GM12878 (cell line): Measurements from ENCODE around the gene PPP2R1A. TPM values are rescaled to one million over a fixed set of nuclear protein-coding genes. Genes with fewer than 3 reads are reported as not detected.

Source experiments
- ATAC-seq: fragments of 200-7000 bp; cut with Tn5 transposase; 3 replicates; pipeline ENCODE4 v1.9.1; 2020; ENCODE audit warnings: mild to moderate bottlenecking, moderate library complexity
- BruUV-seq: library from RNA; stranded (reverse); fragments of 400-500 nt; replicated peaks from 2 replicates; lab custom pipeline; 2021; lab: Mats Ljungman, UMichigan
- CTCF ChIA-PET: fragments of 300-600 bp; sonication (Branson Sonifier 250); formaldehyde crosslinking; extraction: SDS; loops from one replicate; lab custom pipeline; 2021; ENCODE audit warnings: inconsistent platforms; lab: Yijun Ruan, JAX
- POLR2A ChIA-PET: fragments of 350-600 bp; formaldehyde crosslinking; extraction: SDS; loops from one replicate; lab custom pipeline; 2021; ENCODE audit warnings: inconsistent platforms; lab: Charles Lee
- RAD21 ChIA-PET: fragments of 300-600 bp; sonication (Branson Sonifier 250); formaldehyde crosslinking; loops from one replicate; lab custom pipeline; 2023; ENCODE audit warnings: antibody characterized with exemption; ENCODE audit not compliant: unreplicated experiment; lab: Charles Lee
- SMC1A ChIA-PET: fragments of 300-600 bp; sonication (Branson Sonifier 250); formaldehyde crosslinking; loops from one replicate; lab custom pipeline; 2023; ENCODE audit not compliant: unreplicated experiment, uncharacterized antibody; lab: Charles Lee
- DNase-seq: peaks from one replicate; pipeline ENCODE4 v3.0.0-alpha.2; 2011; ENCODE audit warnings: low read depth, low spot score
- FAIRE-seq: peaks from 3 replicates; lab custom pipeline; 2011; peaks lifted over from hg19 to GRCh38; lab: Jason Lieb, UNC
- H2AFZ ChIP-seq: 2 replicates; pipeline ENCODE4 v1.6.0; 2011; ENCODE audit warnings: low read depth, low read length, control low read depth; ENCODE audit not compliant: control insufficient read depth
- H3K27ac ChIP-seq: 2 replicates; pipeline ENCODE4 v1.5.1; 2011; ENCODE audit warnings: control low read depth; ENCODE audit not compliant: control insufficient read depth, insufficient read depth
- H3K27me3 ChIP-seq, 2 experiments: replicated peaks in 1 of 2; 2 replicates each; pipeline versions ENCODE4 v1.6.0 to v1.6.1; 2011; ENCODE audit warnings: low read length in 1 of 2; ENCODE audit not compliant: control insufficient read depth in 2 of 2, insufficient read depth in 2 of 2
- H3K36me3 ChIP-seq, 2 experiments: 2 replicates each; pipeline ENCODE4 v1.5.1; 2011; ENCODE audit warnings: low read length in 1 of 2; ENCODE audit not compliant: control insufficient read depth in 2 of 2, insufficient read depth in 2 of 2
- H3K4me1 ChIP-seq: 2 replicates; pipeline ENCODE4 v1.6.1; 2011; ENCODE audit warnings: mild to moderate bottlenecking, low read length, moderate library complexity, mixed read lengths; ENCODE audit not compliant: control insufficient read depth, insufficient read depth
- H3K4me2 ChIP-seq: 2 replicates; pipeline ENCODE4 v1.6.0; 2011; ENCODE audit warnings: control low read depth; ENCODE audit not compliant: control insufficient read depth, insufficient read depth
- H3K4me3 ChIP-seq: fragments of 200-600 bp; sonication (generic); 2 replicates; pipeline ENCODE4 v1.5.1; 2016
- H3K79me2 ChIP-seq: 2 replicates; pipeline ENCODE4 v1.6.0; 2011; ENCODE audit warnings: low read length; ENCODE audit not compliant: control insufficient read depth, insufficient read depth
- H3K9ac ChIP-seq: 2 replicates; pipeline ENCODE4 v1.8.0; 2011; ENCODE audit warnings: low read length, control low read depth, mixed read lengths; ENCODE audit not compliant: control insufficient read depth, insufficient read depth
- H3K9me3 ChIP-seq: replicated peaks from 3 replicates; pipeline ENCODE4 v1.5.1; 2011; ENCODE audit warnings: mild to moderate bottlenecking, low read length; ENCODE audit not compliant: control insufficient read depth, insufficient read depth
- H4K20me1 ChIP-seq: 2 replicates; pipeline ENCODE4 v1.6.0; 2011; ENCODE audit not compliant: control insufficient read depth, insufficient read depth
- ATF3 ChIP-seq: IDR thresholded peaks from 2 replicates; pipeline ENCODE4 v1.6.1; 2011; ENCODE audit warnings: low read depth, mild to moderate bottlenecking, low read length, moderate library complexity, borderline replicate concordance; ENCODE audit errors: extremely low read depth
- BRCA1 ChIP-seq: IDR thresholded peaks from 2 replicates; pipeline ENCODE4 v1.6.1; 2011; ENCODE audit warnings: low read depth, low read length, improper control_type of control experiment
- CBFB ChIP-seq: IDR thresholded peaks from 2 replicates; pipeline ENCODE4 v1.6.1; 2016; ENCODE audit warnings: antibody characterized with exemption, low read depth
- FOS ChIP-seq: IDR thresholded peaks from 3 replicates; pipeline ENCODE4 v1.6.1; 2011; ENCODE audit warnings: borderline replicate concordance; ENCODE audit not compliant: insufficient read length; ENCODE audit errors: extremely low read depth
- GABPA ChIP-seq: IDR thresholded peaks from 2 replicates; pipeline ENCODE4 v1.6.1; 2014; ENCODE audit warnings: antibody characterized with exemption, low read depth, mild to moderate bottlenecking, inconsistent platforms
- HDAC2 ChIP-seq: fragments of 200-600 bp; sonication (generic); IDR thresholded peaks from 2 replicates; pipeline ENCODE4 v1.6.1; 2017
- MLLT1 ChIP-seq: fragments of 450-650 bp; IDR thresholded peaks from 2 replicates; pipeline ENCODE4 v1.6.1; 2016; ENCODE audit warnings: mild to moderate bottlenecking
- NRF1 ChIP-seq: conservative IDR thresholded peaks from 2 replicates; pipeline ENCODE4 v1.6.1; 2011; ENCODE audit warnings: mild to moderate bottlenecking, low read depth, low read length, improper control_type of control experiment
- SIX5 ChIP-seq: IDR thresholded peaks from 2 replicates; pipeline ENCODE4 v1.6.1; 2011; ENCODE audit warnings: mild to moderate bottlenecking, low read depth, low read length, moderate library complexity; ENCODE audit not compliant: severe bottlenecking
- SMAD1 ChIP-seq: fragments of 450-650 bp; IDR thresholded peaks from 2 replicates; pipeline ENCODE4 v1.6.1; 2018; ENCODE audit warnings: mild to moderate bottlenecking, low read depth; ENCODE audit not compliant: partially characterized antibody
- TCF12 ChIP-seq: IDR thresholded peaks from 2 replicates; pipeline ENCODE4 v1.6.1; 2011; ENCODE audit warnings: low read depth, mild to moderate bottlenecking, low read length
- WGBS: methylation state at CpG from one replicate; pipeline ENCODE4 v1.1.6; 2016; ENCODE audit warnings: low lambda C conversion rate; ENCODE audit not compliant: insufficient replicate concordance, insufficient coverage; ENCODE audit errors: missing lambda C conversion rate; 5-methylcytosine and 5-hydroxymethylcytosine counted together
- in situ Hi-C: fragments of 300-500 bp; cut with MboI; formaldehyde crosslinking; loops from 9 replicates; pipeline ENCODE4 v1.14.3; 2018; ENCODE audit warnings: mixed read lengths
- intact Hi-C: fragments of 100-400 bp; cut with micrococcal nuclease; formaldehyde crosslinking; loops from one replicate; pipeline ENCODE4 v1.14.2; 2022; ENCODE audit not compliant: unreplicated experiment
- polyA plus RNA-seq, 11 experiments: library from polyadenylated mRNA; depleted of rRNA in 4 of 11; unstranded in 6 of 11; stranded (reverse) in 5 of 11; fragments of >200 nt; fragmentation: Nextera tagmentation in 4 of 11; fragmentation: Illumina TruSeq in 1 of 11; extraction: Ambion mirVana in 4 of 11; extraction: Trizol in 1 of 11; gene quantifications; 1 replicate in 1 of 11; 2 replicates in 10 of 11; pipeline versions ENCODE4 v1.2.1 to v1.2.3, GENCODE V29; 2011 to 2016; ENCODE audit warnings: inconsistent platforms in 2 of 11, missing spikeins in 2 of 11, low read depth in 1 of 11
- total RNA-seq, 4 experiments: library from RNA; depleted of rRNA in 3 of 4; stranded (reverse); fragments of >200 nt in 3 of 4; fragmentation: Illumina TruSeq in 1 of 4; extraction: Trizol in 1 of 4; gene quantifications; 2 replicates each; pipeline versions ENCODE4 v1.2.1 to v1.2.3, GENCODE V29; 2013 to 2021

The PPP2R1A gene
- total and polyA plus RNA-seq, 10 of the 15 experiments (the other 5 are each of a cell fraction or from before 2014, with no cell fraction given): 16.0 to 359 (median 140) TPM

GRCh38 chr19:52211926-52212571 lies 22.2 kb downstream of the PPP2R1A start:
- Histone ChIP-seq H3K4me1 (no peaks in the 10 kb centered on the region), H3K79me2 (no peaks in the 10 kb centered on the region; the same call in 1 of the 2 replicates), H3K9ac (no peak overlapping the region), H2AFZ (no peak overlapping the region), H3K36me3 (peaks cover 55 to 62% of the 10 kb centered on the region in 2 experiments), H3K4me2 (no peak overlapping the region), H3K9me3 (no peaks in the 10 kb centered on the region; the same call in 2 of the 3 replicates), H4K20me1 (no peaks in the 10 kb centered on the region), H3K27ac (no peak overlapping the region), H3K4me3 (no peak overlapping the region), H3K27me3 (no peaks in the 10 kb centered on the region)
- ChIA-PET SMC1A (no interaction called here), RAD21 (no interaction called here), POLR2A (no interaction called here), CTCF (no interaction called here)
- WGBS: 96% methylated on average over 11 of the region's 11 CpGs
- in situ Hi-C loops: no loop called here
- no TSS peak for BruUV-seq
- FAIRE-seq (no peak), DNase-seq (no peak), ATAC-seq (no peak)
- no peak for TF ChIP-seq ATF3
- TF ChIP-seq FOS: no peak
- no peak for TF ChIP-seq SIX5
- intact Hi-C loops: no loop called here

- BruUV-seq: no TSS peak
- Histone ChIP-seq H3K36me3 (peaks cover 54 to 62% of the 10 kb centered on the region in 2 experiments), H3K4me2 (no peak overlapping the region), H4K20me1 (no peaks in the 10 kb centered on the region), H3K9ac (no peak overlapping the region), H3K4me1 (no peaks in the 10 kb centered on the region), H3K27me3 (no peaks in the 10 kb centered on the region), H3K79me2 (no peaks in the 10 kb centered on the region; the same call in 1 of the 2 replicates), H3K27ac (no peak overlapping the region), H2AFZ (no peak overlapping the region), H3K4me3 (no peak overlapping the region), H3K9me3 (no peaks in the 10 kb centered on the region; the same call in 2 of the 3 replicates)
- FAIRE-seq (no peak), DNase-seq (no peak), ATAC-seq (no peak)
- ChIA-PET POLR2A (no interaction called here), RAD21 (no interaction called here), SMC1A (no interaction called here), CTCF (interaction anchor here (0.7 kb wide), 1 partner anchor 72 kb away, joined by 3 read pairs; no protein-coding TSS in a partner anchor)
- in situ Hi-C loops (no loop called here), intact Hi-C loops (no loop called here)
- WGBS: 98% methylated on average over 25 of the region's 25 CpGs
- TF ChIP-seq SMAD1: no peak
- no peak for TF ChIP-seq CBFB
- TF ChIP-seq MLLT1: no peak
- no peak for TF ChIP-seq BRCA1
- no peak for TF ChIP-seq ATF3
- no peak for TF ChIP-seq NRF1
- TF ChIP-seq GABPA: no peak
- no peak for TF ChIP-seq HDAC2
- no peak for TF ChIP-seq TCF12
Measured at GRCh38 chr19:52212572-52213255, 22.9 kb downstream of the PPP2R1A start.
